HepG2 (cell line): ENCODE measurements around the gene PCDHB11. TPM values are rescaled to one million over a fixed set of nuclear protein-coding genes. Genes with fewer than 3 reads are reported as not detected.
"Not testable (repeated sequence)": the region's sequence is repeated elsewhere in the genome, so short reads cannot be mapped to it uniquely, and the experiment has no call there.

ENCODE experiments used
- ATAC-seq: fragments of 200-7000 bp; cut with Tn5 transposase; 3 replicates; pipeline ENCODE4 v1.9.1; 2020; ENCODE audit warnings: mild to moderate bottlenecking, moderate library complexity
- BruUV-seq: library from RNA; stranded (reverse); fragments of 400-500 nt; replicated peaks from 2 replicates; lab custom pipeline; 2021; lab: Mats Ljungman, UMichigan
- CTCF ChIA-PET: fragments of 300-600 bp; formaldehyde crosslinking; extraction: SDS; loops from one replicate; lab custom pipeline; 2021; ENCODE audit warnings: low total read pairs, inconsistent platforms, low intra/inter-chr PET ratio; lab: Yijun Ruan, JAX
- POLR2A ChIA-PET: fragments of 350-600 bp; sonication (Branson Sonifier 250); formaldehyde crosslinking; loops from one replicate; lab custom pipeline; 2020; ENCODE audit warnings: antibody characterized with exemption, inconsistent platforms; lab: Yijun Ruan, JAX
- DNase-seq: peaks from one replicate; pipeline ENCODE4 v3.0.0-alpha.2; 2015; ENCODE audit warnings: low spot score
- FAIRE-seq: peaks from 3 replicates; lab custom pipeline; 2011; peaks lifted over from hg19 to GRCh38; lab: Jason Lieb, UNC
- H2AFZ ChIP-seq: one replicate; pipeline ENCODE4 v1.6.1; 2011; ENCODE audit warnings: low read length, inconsistent platforms
- H3K27ac ChIP-seq: fragments of 300-600 bp; 3 replicates; pipeline ENCODE4 v1.8.0; 2011; ENCODE audit warnings: mixed run types, mild to moderate bottlenecking, mixed read lengths, low read length, inconsistent platforms; ENCODE audit not compliant: insufficient read depth; ENCODE audit errors: extremely low read length
- H3K27me3 ChIP-seq, 2 experiments: fragments of 200-600 bp in 1 of 2; 2 replicates in 1 of 2; 3 replicates in 1 of 2; pipeline versions ENCODE4 v1.6.0 to v1.8.0; 2011; ENCODE audit warnings: low read length in 2 of 2, mild to moderate bottlenecking in 2 of 2, moderate library complexity in 2 of 2, inconsistent platforms in 1 of 2; ENCODE audit not compliant: insufficient read depth in 2 of 2, control insufficient read depth in 1 of 2
- H3K36me3 ChIP-seq, 2 experiments: fragments of 200-600 bp in 1 of 2; replicated peaks in 1 of 2; 2 replicates in 1 of 2; 3 replicates in 1 of 2; pipeline versions ENCODE4 v1.5.1 to v1.8.0; 2011; ENCODE audit warnings: low read length in 2 of 2, inconsistent platforms in 1 of 2; ENCODE audit not compliant: insufficient read depth in 2 of 2, control insufficient read depth in 1 of 2
- H3K4me1 ChIP-seq: 2 replicates; pipeline ENCODE4 v1.5.1; 2012; ENCODE audit warnings: low read length, inconsistent platforms; ENCODE audit not compliant: insufficient read depth
- H3K4me2 ChIP-seq: 2 replicates; pipeline ENCODE4 v1.6.0; 2011; ENCODE audit warnings: low read depth, low read length, inconsistent platforms
- H3K4me3 ChIP-seq, 3 experiments: fragments of 200-600 bp in 1 of 3; sonication (generic), shearing (Covaris generic) in 1 of 3; replicated peaks in 1 of 3; 2 replicates each; pipeline ENCODE4 v1.5.1; 2011 to 2016; ENCODE audit warnings: low read length in 3 of 3, inconsistent platforms in 2 of 3, low read depth in 2 of 3, mild to moderate bottlenecking in 2 of 3, control low read depth in 1 of 3, mixed read lengths in 1 of 3; ENCODE audit not compliant: insufficient read depth in 1 of 3
- H3K79me2 ChIP-seq: one replicate; pipeline ENCODE4 v1.6.1; 2011; ENCODE audit warnings: low read length, inconsistent platforms; ENCODE audit not compliant: insufficient read depth
- H3K9ac ChIP-seq: 2 replicates; pipeline ENCODE4 v1.6.0; 2011; ENCODE audit warnings: mild to moderate bottlenecking, low read depth, low read length, inconsistent platforms; ENCODE audit not compliant: insufficient read depth
- H3K9me3 ChIP-seq: 2 replicates; pipeline ENCODE4 v1.5.1; 2012; ENCODE audit warnings: mild to moderate bottlenecking, low read length
- H4K20me1 ChIP-seq: 2 replicates; pipeline ENCODE4 v1.6.0; 2011; ENCODE audit warnings: inconsistent platforms, mild to moderate bottlenecking, low read length, moderate library complexity; ENCODE audit not compliant: insufficient read depth
- DMTF1 ChIP-seq: sonication (generic); formaldehyde crosslinking; IDR thresholded peaks from 2 replicates; pipeline ENCODE4 v1.4.0; 2020; ENCODE audit warnings: mild to moderate bottlenecking, missing genetic modification reagents
- GATA4 ChIP-seq: sonication (generic); IDR thresholded peaks from 2 replicates; pipeline ENCODE4 v1.6.1; 2016; ENCODE audit warnings: antibody characterized with exemption, low read depth, borderline replicate concordance
- PRMT3 ChIP-seq: sonication (generic); formaldehyde crosslinking; IDR thresholded peaks from 2 replicates; pipeline ENCODE4 v1.8.1; 2022; ENCODE audit warnings: low read depth, mild to moderate bottlenecking, moderate library complexity, missing genetic modification reagents, borderline replicate concordance
- YY1 ChIP-seq: IDR thresholded peaks from 2 replicates; pipeline ENCODE4 v1.6.1; 2011; ENCODE audit warnings: low read length, low read depth, moderate library complexity, mild to moderate bottlenecking; ENCODE audit not compliant: insufficient read depth, insufficient replicate concordance
- ZBTB43 ChIP-seq: sonication (generic); formaldehyde crosslinking; conservative IDR thresholded peaks from 2 replicates; pipeline ENCODE4 v1.4.0; 2020; ENCODE audit warnings: missing genetic modification reagents
- WGBS: methylation state at CpG from one replicate; pipeline ENCODE4 v1.1.6; 2017; ENCODE audit warnings: low lambda C conversion rate; 5-methylcytosine and 5-hydroxymethylcytosine counted together
- in situ Hi-C: cut with HindIII; loops from 2 replicates; pipeline ENCODE4 v1.10.0; 2017; ENCODE audit warnings: low pct_unique_long_range_greater_than_20kb; ENCODE audit not compliant: extremely low pct_ligation_motif_present
- intact Hi-C: fragments of 100-400 bp; cut with micrococcal nuclease; formaldehyde crosslinking; loops from one replicate; pipeline ENCODE4 v1.10.0; 2022; ENCODE audit not compliant: unreplicated experiment
- polyA plus RNA-seq, 8 experiments: library from polyadenylated mRNA; depleted of rRNA in 3 of 8; stranded (reverse) in 7 of 8; unstranded in 1 of 8; fragments of >200 nt; fragmentation: Illumina TruSeq in 4 of 8; extraction: Trizol in 4 of 8; gene quantifications; 2 replicates each; pipeline versions ENCODE4 v1.2.1 to v1.2.3, GENCODE V29; 2011 to 2016; ENCODE audit warnings: low read depth in 4 of 8, missing spikeins in 1 of 8, mixed read lengths in 1 of 8; ENCODE audit not compliant: insufficient read depth in 1 of 8
- total RNA-seq, 5 experiments: library from RNA; depleted of rRNA; stranded (reverse); fragments of >200 nt; fragmentation: Illumina TruSeq; extraction: Trizol; gene quantifications; 2 replicates each; pipeline ENCODE4 v1.2.3, GENCODE V29; 2016; ENCODE audit warnings: low read depth in 1 of 5
- TF ChIP-seq, protein P1 (sequence below): IDR thresholded peaks from 2 replicates; pipeline ENCODE4 v1.6.1; 2016

The PCDHB11 gene
- total and polyA plus RNA-seq, 2 of the 13 experiments (the other 11 are each of a cell fraction or from before 2014, with no cell fraction given): 0.07 TPM; not detected in 1

- H3K9me3 ChIP-seq, H3K4me1 ChIP-seq, in situ Hi-C loops, POLR2A ChIA-PET, H3K4me2 ChIP-seq, H3K27ac ChIP-seq, H4K20me1 ChIP-seq, H2AFZ ChIP-seq, ATAC-seq, H3K9ac ChIP-seq, BruUV-seq, H3K27me3 ChIP-seq, H3K36me3 ChIP-seq, H3K4me3 ChIP-seq, FAIRE-seq, intact Hi-C loops, CTCF ChIA-PET, H3K79me2 ChIP-seq, DNase-seq: not testable (repeated sequence)
- WGBS: 46% methylated on average over 13 of the region's 28 CpGs
Observed at GRCh38 chr5:141157901-141158300, 41.5 kb upstream of the PCDHB11 start.

GRCh38 chr5:141172381-141173204 is 26.8 kb upstream of the PCDHB11 start, which contains the start of gene PCDHB7:
TSS of gene PCDHB7 (plus strand) at chr5:141172644. CDS start at chr5:141172836, 192 bp downstream.
- DNase-seq (peak; percentile 36), FAIRE-seq (no peak), ATAC-seq (no peak)
- Histone ChIP-seq H3K27ac (no peak within 1 kb of the TSS), H3K9ac (no peak within 1 kb of the TSS), H3K4me2 (peak within 1 kb of the TSS; percentile 48), H3K27me3 (no peaks in the 10 kb centered on the region; a peak in 1 of 5 replicates), H3K36me3 (no peaks in the 10 kb centered on the region), H2AFZ (peak within 1 kb of the TSS; percentile 45), H3K9me3 (no peaks in the 10 kb centered on the region), H3K79me2 (no peaks in the 10 kb centered on the region), H3K4me1 (no peaks in the 10 kb centered on the region), H4K20me1 (no peaks in the 10 kb centered on the region), H3K4me3 (no peak within 1 kb of the TSS)
- in situ Hi-C loops (no loop called here), intact Hi-C loops (no loop called here)
- no TSS peak for BruUV-seq
- WGBS: 23% methylated on average over 18 of the region's 20 CpGs
- ChIA-PET CTCF (interaction anchor here (1.3 kb wide), 1 partner anchor 78 kb away, joined by 5 read pairs; the partner anchor contains the start of gene PCDHB2), POLR2A (no interaction called here)
- TF ChIP-seq, protein P1, sequence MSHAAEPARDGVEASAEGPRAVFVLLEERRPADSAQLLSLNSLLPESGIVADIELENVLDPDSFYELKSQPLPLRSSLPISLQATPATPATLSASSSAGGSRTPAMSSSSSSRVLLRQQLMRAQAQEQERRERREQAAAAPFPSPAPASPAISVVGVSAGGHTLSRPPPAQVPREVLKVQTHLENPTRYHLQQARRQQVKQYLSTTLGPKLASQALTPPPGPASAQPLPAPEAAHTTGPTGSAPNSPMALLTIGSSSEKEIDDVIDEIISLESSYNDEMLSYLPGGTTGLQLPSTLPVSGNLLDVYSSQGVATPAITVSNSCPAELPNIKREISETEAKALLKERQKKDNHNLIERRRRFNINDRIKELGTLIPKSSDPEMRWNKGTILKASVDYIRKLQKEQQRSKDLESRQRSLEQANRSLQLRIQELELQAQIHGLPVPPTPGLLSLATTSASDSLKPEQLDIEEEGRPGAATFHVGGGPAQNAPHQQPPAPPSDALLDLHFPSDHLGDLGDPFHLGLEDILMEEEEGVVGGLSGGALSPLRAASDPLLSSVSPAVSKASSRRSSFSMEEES: no peak
- TF ChIP-seq PRMT3 (CRISPR knock-in tag): no peak
- no peak for TF ChIP-seq DMTF1 (CRISPR knock-in tag)
- peak; percentile 17 for TF ChIP-seq YY1
- no peak for TF ChIP-seq GATA4
- TF ChIP-seq ZBTB43: no peak
